PFSK-1 (cell line): Measurements from ENCODE around the gene STON2.

Experiments used
- FOXP2 ChIP-seq: optimal IDR thresholded peaks from 2 replicates; pipeline ENCODE3; 2011; ENCODE audit warnings: borderline replicate concordance, control low read depth, inconsistent platforms; ENCODE audit not compliant: insufficient read depth; ENCODE audit errors: extremely low read length, extremely low read depth
- POLR2AphosphoS5 ChIP-seq: IDR thresholded peaks from 2 replicates; pipeline ENCODE4 v1.6.1; 2012; ENCODE audit warnings: low read depth, mild to moderate bottlenecking, control low read depth, low read length, moderate library complexity
- SIN3A ChIP-seq: IDR thresholded peaks from 2 replicates; pipeline ENCODE4 v1.6.1; 2012; ENCODE audit warnings: mild to moderate bottlenecking, low read length, moderate library complexity, borderline replicate concordance; ENCODE audit not compliant: insufficient read depth
- TAF1 ChIP-seq: IDR thresholded peaks from 2 replicates; pipeline ENCODE4 v1.6.1; 2012; ENCODE audit warnings: low read length, control low read depth, borderline replicate concordance; ENCODE audit not compliant: insufficient read depth
- TF ChIP-seq, protein P1 (sequence below), 2 experiments: IDR thresholded peaks; 2 replicates each; pipeline versions ENCODE4 v1.6.1 to v1.8.0; 2011 to 2012; ENCODE audit warnings: low read depth in 2 of 2, low read length in 2 of 2, control low read depth in 1 of 2, inconsistent platforms in 1 of 2, mild to moderate bottlenecking in 1 of 2, moderate library complexity in 1 of 2; ENCODE audit not compliant: insufficient read depth in 1 of 2

STON2 gene

DNA sequence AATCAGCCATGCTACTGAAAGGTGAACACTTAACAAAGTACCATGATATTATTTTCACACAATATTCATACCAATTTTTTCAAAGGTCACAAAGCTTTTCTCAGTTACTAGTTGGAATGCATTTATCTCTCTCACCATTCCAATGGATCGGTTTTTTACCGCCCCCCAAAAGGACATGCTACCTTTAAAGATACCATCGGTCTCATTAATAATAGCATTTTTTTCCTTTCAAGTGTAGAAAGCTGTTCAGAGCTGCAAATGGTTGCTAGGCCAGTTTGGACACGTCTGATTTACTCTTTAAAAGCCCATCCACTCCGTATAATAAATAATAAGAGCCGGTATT, 34.9 kb upstream of the STON2 start:
- TF ChIP-seq POLR2AphosphoS5 = no peak
- TF ChIP-seq, protein P1, sequence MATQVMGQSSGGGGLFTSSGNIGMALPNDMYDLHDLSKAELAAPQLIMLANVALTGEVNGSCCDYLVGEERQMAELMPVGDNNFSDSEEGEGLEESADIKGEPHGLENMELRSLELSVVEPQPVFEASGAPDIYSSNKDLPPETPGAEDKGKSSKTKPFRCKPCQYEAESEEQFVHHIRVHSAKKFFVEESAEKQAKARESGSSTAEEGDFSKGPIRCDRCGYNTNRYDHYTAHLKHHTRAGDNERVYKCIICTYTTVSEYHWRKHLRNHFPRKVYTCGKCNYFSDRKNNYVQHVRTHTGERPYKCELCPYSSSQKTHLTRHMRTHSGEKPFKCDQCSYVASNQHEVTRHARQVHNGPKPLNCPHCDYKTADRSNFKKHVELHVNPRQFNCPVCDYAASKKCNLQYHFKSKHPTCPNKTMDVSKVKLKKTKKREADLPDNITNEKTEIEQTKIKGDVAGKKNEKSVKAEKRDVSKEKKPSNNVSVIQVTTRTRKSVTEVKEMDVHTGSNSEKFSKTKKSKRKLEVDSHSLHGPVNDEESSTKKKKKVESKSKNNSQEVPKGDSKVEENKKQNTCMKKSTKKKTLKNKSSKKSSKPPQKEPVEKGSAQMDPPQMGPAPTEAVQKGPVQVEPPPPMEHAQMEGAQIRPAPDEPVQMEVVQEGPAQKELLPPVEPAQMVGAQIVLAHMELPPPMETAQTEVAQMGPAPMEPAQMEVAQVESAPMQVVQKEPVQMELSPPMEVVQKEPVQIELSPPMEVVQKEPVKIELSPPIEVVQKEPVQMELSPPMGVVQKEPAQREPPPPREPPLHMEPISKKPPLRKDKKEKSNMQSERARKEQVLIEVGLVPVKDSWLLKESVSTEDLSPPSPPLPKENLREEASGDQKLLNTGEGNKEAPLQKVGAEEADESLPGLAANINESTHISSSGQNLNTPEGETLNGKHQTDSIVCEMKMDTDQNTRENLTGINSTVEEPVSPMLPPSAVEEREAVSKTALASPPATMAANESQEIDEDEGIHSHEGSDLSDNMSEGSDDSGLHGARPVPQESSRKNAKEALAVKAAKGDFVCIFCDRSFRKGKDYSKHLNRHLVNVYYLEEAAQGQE (IDR thresholded peaks at IDR 0.05; ENCODE audit: insufficient read depth in 1 of 2, low read depth in 2 of 2, low read length in 2 of 2) = no peak
- TF ChIP-seq FOXP2 = no peak
- TF ChIP-seq SIN3A = no peak

DNA sequence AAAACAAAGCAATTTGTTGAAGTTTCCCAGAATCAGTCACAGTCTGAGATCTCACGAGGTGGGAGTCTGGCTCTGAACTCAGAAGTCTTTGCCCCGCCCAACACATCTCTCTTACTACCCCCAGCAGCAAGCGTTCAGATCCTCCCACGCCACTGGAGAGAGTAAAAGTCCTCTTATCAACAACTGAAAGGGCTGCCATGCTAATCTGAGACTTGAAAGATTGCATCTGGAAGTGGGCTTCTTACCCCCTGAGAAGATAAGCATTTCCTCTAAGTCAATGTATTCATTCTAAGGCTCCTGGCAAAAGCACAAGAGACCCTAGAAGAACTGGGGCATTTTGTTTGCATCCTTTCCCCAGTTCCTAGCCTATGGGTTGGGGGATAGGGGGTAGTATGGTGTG, 34.1 kb upstream of the STON2 start:
- no peak for TF ChIP-seq FOXP2
- no peak for TF ChIP-seq POLR2AphosphoS5
- TF ChIP-seq TAF1 = no peak
- no peak for TF ChIP-seq SIN3A
- TF ChIP-seq, protein P1 (IDR thresholded peaks at IDR 0.05; ENCODE audit: insufficient read depth in 1 of 2, low read depth in 2 of 2, low read length in 2 of 2) = no peak

DNA sequence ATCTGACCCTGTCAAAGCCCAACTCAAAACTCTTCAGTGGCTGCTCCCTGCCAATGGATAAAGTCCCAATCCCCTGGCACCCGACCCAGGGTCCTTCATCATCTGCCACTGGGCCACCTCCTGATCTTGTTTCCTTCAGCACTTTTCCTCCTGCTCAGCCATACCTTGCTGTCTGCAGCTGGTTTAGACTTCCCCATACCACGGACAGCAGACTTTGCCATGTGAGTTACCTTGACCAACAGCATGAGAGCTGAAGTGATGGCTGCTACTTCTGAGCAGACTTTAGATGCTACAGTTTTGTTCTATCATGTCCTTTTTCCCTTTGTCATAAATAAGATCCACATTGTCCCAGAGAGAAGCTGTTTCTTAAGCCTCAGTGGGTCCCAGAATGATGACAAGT, 33.3 kb upstream of the STON2 start:
- TF ChIP-seq FOXP2 = no peak
- TF ChIP-seq, protein P1 (IDR thresholded peaks at IDR 0.05; ENCODE audit: insufficient read depth in 1 of 2, low read depth in 2 of 2, low read length in 2 of 2) = peak in 1 of 2 experiments; percentile 58; a peak in 1 of 4 replicates
- TF ChIP-seq TAF1 = no peak
- no peak for TF ChIP-seq POLR2AphosphoS5

DNA sequence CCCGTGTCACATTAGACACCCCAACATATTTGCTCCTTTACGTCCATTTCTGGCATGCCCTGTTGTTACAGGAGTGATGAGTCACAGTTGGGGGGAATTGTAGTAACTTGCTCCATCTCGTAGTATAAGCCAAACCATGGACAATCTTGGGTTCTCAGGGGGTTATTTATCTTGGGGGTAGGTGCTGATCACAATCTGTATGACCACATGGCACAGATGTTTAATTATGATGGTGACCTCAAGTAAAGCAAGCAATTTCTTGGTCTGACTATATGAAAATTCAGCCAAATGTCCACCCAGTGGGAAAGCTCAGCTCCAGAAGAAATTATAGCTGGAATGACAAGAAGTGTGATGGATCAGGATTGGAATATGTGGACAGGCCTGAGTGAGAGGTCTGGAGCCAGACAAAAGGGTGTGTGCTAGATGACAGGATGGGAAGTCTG, 32.1 kb upstream of the STON2 start:
- no peak for TF ChIP-seq FOXP2
- TF ChIP-seq, protein P1 (IDR thresholded peaks at IDR 0.05; ENCODE audit: insufficient read depth in 1 of 2, low read depth in 2 of 2, low read length in 2 of 2) = no peak
- no peak for TF ChIP-seq POLR2AphosphoS5
- no peak for TF ChIP-seq SIN3A
- TF ChIP-seq TAF1 = no peak

DNA sequence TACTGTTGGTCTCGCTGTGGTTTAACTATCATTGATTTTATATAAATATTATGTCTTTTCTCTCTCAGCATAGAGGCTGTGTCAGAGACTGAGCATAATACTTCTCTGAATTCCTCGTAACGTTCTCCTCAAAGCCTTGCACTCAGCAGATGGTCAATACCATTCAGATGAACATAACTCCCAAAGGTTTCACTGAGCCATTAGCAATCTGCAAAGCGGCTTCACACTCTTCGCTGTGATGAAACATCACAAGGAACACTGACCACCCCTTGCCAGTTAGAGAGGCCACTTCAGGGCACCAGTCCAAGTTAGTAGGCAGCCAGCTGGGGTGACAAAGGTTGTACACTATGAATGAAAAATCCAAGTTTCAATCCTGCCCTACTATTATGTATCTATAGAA, 30.1 kb upstream of the STON2 start:
- TF ChIP-seq, protein P1 (IDR thresholded peaks at IDR 0.05; ENCODE audit: insufficient read depth in 1 of 2, low read depth in 2 of 2, low read length in 2 of 2) = no peak
- TF ChIP-seq SIN3A (no peak), TAF1 (no peak), FOXP2 (no peak), POLR2AphosphoS5 (no peak)
